ENCODE measurements around the gene CUL1. TPM values are rescaled to one million over a fixed set of nuclear protein-coding genes. Genes with fewer than 3 reads are reported as not detected.
A peak's percentile ranks its signal among the peaks of the same experiment; 100 is the strongest.

CUL1 gene
- polyA plus RNA-seq, 1 donor = 62.9 TPM

DNA sequence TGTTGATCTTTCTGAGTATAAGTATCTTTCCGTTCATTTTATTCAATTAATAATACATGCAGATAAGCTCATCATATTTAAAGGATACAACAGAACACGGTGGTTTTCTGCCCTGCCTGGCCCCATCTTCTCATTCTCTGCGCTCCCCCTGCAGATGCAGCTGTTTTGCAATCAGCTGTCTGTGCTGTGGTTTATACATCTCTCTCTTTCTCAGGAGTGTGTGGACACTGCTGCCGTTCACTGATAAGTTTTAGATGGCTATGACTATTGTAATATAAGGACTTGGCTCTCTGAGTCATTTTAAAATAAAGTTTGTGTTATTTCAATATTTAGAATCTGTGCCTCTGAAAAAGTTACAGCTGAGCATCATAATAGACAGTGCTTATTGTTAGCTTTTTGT, 54.5 kb downstream of the CUL1 start:
- no peak for DNase-seq

DNA sequence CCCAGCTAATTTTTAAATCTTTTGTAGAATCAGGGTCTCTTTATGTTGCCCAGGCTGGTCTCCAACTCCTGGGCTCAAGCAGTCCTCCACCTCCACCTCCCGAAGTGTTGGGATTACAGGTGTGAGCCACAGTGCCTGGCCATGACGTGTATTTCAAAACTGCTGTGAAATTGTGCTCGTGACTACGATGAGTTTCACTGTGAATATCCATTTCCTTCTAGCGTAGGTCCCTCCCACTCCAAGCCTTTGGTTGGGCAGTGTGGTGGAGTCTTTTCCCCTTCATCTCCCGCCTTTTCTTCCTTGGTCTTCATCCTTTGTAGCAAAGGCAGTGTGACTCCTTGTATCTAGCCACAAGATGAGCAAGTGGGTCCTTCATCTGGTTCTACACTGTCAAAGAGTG, 56.2 kb downstream of the CUL1 start:
- no peak for DNase-seq

DNA sequence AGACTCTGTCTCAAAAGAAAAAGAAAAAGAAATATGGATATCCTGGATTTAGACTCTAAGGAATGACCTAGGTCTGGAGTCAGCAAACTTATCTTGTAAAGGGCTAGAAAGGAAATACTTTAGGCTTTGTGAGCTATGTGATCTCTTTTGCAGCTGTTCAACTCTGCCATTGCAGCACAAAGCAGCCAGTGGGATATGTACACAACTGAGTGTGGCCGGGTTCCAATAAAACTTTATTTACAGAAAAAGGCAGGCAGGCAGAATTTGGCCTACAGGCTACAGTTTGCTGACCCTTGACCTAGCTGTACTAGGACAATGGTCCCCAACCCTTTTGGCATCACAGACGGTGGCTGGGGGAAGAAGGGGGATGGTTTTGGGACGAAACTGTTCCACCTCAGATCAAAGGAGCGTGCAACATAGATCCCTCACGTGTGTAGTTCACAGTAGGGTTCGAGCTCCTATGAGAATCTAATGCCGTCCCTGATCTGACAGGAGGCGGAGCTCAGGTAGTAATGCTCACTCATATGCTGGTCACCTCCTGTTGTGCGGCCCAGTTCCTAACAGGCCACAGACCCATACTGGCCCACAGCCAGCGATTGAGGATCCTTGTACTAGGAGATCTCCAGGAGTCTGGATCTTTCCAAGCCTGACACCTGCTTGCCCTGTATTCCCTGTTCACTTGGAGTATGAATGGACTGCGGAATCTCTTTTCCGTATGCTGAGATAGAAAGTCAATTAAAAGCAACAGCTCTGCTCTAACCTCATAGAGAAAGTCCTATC, 63.0 kb downstream of the CUL1 start:
- DNase-seq = no peak

DNA sequence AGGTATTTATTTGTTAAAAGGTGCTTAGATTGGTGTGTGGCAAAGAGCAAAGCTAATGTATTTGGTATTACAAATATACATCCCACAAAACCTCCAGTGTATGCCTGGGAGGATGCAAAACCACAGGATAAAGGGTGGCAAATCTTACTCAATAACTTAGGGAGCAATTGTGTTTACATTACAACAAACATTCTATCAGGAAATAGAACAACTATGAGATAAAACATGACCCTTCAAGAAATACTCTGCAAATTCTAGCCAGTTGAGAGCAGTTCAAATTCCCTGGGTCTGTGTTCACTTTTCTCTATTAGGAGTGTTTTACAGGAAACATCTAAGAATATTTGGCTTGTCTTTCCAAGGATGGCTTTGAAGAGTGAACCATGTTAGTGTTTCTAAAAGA, 64.9 kb downstream of the CUL1 start:
- DNase-seq = no peak

DNA sequence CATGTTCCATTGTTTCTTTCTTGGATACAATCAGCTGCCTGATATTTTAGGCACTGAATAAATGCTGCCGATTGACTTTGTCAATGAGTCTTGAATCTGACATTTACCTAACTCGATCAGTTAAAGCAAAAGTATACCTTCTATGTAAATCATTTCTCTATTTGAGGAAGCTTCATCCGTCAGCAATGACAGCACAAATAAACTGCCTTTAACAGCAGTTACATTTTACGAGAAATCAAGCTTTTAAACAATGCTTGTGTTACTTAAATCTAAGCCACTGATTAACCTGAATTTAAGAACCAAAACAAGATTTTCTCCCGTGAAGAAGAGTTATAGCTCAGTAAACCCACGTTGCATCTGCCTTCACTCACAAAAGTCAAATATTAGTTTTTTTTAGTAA, 71.3 kb downstream of the CUL1 start:
- DNase-seq = no peak

DNA sequence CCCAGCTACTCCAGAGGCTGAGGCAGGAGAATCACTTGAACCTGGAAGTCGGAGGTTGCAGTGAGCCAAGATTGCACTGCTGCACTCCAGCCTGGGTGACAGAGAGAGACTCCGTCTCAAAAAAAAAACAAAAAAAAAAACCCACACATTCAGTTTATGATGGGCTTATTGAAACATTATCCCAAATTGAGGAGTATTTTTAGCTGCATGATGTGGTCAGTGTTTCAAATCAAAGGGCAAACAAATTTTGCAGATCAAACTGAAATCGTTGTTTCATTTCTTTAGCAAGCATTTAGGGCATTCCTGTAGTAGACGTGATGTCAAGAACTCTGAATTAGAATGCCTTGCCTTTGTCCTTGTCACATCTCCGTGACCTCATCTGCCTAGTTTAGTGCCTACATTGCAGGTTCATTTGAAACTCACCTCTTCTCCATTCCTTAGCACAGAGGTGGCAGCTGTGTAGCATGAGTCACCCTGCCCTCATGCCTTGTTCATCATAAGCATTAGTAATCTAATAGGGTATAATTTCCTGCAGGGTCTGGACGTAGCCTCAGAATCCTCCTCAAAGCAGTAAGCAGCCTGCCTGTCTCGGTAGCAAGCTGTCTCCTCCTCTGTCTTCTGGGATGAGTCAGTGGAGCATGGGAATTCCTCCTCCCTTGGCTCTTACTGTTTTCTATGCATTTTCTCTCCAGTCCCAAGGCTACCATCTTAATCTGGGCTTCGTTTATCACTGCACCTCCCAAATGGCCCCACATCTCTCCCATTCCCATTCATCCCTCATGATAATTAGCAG, 73.8 kb downstream of the CUL1 start:
- no peak for DNase-seq

DNA sequence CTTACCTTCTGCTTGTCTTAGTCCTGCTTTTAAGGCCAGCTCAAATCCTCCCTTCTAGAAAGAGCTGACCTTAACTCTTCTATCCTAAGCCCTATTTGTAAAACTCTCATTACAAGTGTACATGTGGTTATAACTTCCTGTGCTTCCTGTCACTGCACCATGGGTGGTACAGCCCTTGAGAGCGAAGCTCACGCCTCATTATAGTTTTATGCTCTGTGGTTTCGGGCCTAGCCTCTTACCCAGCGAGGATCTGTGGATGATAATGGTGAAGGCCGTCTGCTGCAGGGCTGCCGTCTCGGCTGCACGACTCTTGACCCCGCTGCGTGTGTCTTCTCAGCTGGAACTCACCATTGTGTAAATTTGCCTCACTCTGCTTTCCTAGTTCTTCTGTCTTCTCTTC, 74.6 kb downstream of the CUL1 start:
- DNase-seq = no peak

DNA sequence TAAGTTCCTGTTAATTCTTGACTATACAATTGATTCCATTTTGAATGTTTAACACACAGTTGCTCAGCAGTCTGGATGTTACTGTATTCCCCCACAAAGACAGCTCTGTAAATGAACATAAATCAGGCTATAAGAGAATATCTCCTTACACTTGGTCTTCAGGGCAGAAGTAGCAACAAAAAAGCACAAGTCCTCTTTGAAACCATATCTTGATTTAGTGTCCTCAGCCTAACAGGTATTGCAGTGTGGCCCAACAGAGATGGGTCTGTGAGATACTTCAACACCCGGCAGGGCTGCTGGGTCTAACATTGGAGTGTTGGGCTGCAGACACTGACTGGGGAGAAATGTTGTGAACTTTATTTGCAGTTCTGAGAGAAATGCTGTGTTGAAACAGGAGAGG, 75.8 kb downstream of the CUL1 start:
- DNase-seq = peak; percentile 35

DNA sequence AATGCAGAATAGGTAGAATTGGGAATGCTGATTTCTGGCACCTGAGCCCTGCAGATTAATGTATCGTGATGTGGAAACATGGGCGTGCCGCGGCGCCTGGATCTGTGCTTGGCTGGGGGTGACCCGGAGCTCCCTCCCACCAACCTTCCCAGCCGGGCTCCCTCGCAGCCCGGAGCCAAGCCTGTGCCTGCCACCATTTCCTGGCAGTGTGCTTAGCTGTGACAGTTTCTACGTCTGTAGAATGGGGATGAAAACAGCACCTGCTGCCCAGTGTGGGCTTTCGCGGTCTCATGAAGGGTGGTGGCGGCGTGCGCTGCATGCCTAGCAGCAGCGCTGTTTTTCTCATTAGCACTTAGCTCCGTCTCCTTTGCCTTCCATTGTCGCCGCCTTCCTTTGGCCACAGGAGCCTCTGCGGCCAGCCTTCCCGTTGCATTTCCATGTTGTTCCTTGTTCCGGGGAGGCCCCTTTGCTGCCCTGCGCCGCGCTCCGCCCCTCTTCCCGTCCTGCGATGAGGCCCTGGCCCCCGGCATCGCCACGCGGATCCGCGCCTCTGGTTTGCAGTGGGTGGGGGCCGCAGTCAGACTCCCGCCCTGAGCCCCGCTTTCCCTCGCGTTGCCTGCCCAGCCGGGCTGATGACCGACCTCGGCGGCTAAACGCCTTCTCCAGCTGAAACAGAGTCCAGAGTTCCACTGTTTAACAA, 84.2 kb downstream of the CUL1 start:
- no peak for DNase-seq

DNA sequence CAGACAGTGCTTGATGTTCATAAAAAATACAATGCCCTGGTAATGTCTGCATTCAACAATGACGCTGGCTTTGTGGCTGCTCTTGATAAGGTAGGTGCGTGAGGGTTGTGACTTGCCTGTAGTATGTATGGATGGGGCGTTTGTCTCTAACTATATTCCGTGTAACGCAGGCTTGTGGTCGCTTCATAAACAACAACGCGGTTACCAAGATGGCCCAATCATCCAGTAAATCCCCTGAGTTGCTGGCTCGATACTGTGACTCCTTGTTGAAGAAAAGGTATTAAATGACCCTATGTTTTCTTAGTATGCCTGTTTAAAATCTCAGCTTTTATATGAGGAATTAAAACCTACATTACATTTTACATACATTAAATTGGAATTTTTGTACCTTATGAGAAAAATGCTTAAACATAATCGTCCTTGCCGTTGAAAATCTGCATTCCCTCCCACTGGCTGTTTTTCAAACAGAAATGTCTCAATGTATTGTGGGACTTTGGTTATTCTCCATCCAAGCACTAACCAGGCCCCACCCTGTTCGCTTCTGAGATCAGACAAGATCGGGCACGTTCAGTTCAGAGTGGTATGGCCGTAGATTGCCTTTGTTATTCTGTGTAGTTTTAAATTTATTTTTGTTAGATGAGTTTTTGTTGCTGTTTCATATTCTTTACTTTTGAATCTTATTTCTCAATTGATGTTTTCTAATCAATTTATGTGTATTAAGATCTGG, 85.3 kb downstream of the CUL1 start:
- no peak for DNase-seq

DNA sequence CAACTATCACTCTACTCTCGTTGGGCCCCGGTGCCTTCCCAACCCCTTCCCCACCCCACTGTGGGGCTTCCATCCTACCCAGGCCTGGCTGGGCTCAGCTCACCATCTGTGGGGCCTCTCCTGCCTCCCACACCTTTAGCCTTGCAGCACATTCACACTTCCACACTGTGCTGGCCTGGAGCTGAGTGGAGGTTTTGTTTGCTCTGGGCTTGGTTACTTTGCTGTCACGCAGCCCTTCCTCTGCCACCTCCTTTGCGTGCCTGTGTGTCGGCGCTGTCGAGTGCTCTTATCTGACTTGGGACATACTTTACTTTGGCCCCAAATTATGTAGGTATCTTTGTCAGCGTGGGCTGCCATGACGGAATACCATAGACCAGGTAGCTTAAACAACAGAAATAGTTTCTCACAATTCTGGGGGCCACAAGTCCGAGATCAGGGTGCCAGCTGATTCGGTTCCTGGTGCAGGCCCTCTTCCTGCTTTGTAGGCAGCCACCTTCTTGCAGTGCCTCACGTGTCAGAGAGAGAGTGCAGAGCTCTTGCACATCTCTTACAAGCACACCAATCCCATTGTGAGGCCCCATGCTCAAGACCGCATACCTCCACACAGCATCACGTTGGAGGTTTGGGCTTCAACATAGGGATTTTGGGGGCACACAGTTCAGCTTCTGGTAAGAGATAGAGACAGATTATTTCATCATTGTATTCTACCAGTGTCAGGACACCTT, 89.0 kb downstream of the CUL1 start:
- DNase-seq = no peak

DNA sequence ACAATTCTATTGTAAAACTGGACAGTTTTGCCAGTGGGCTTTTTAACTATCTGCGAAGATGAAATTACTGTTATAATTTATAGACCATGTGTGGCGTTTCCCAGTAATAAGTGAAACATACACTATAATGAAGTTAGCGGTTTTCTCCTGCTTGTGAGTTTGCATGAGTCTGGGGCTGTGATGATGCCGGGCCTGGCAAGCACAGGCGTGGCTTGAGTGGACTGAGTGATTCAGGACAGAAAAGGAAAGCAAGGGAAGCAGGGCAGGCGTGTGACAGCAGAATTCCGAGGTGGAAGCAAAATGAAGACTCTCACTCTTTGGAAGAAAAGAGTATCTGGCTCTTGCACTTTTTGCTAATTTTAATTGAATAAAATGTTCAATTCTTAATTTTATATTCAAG, 90.5 kb downstream of the CUL1 start:
- no peak for DNase-seq

DNA sequence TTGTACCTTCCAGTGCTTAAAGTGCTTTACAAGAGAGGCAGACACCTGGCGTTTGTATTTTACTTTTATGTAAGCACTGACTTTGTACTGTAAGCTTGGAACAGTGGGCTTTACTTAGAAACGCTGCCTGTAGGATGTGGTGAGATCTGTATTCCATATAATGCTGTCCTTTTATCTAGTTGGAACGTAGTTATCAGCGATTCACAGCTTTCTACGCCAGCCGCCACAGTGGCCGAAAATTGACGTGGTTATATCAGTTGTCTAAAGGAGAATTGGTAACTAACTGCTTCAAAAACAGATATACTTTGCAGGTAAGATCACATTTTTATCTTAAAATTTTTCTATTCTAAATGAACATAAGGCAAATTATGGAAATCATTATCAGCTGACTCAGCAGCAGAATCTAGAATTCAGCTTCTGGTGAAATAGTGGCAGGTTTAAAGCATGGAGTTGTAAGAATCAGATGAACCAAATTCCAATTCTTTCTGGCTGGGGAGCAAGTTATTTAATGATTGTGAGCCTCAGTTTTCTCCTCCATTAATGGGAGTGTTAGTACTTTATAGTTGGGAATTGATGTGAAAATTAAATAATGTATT, 91.5 kb downstream of the CUL1 start:
- no peak for DNase-seq

DNA sequence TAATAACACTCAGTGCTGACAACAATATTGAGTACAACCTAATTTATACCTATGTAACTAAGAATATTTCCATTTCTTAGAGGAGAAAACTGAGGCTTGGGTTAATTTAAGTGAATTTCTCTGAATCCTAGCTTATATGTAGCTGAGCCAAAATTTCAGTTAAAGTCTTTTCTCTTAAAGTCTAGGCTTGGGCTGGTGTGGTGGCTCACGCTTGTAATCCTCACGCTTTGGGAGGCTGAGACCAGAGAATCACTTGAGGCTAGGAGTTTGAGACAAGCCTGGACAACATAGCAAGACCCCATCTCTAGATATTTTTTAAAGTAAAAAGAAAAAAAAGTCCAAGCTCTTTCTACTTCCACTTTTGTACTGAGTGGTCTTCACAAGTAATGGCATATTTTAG, 92.1 kb downstream of the CUL1 start:
- no peak for DNase-seq

DNA sequence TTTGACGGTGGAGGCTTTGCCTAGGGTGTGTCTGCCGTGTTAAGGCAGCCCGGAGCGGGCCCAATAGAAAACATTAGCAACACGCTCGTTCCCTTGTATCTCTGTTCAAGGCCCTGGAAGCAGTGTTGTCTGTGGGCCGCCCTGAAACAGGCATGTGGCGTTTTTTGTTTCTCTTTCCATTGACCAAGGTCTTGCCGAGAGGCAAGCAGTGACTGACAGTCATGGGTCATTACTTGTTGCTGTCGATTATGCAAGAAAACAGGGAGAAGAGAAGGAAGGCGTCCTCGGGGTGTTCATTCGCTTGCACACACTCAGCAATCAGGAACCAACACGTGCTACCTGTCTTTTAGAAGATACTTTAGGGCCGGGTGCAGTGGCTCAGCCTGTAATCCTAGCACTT, 92.8 kb downstream of the CUL1 start:
- no peak for DNase-seq

DNA sequence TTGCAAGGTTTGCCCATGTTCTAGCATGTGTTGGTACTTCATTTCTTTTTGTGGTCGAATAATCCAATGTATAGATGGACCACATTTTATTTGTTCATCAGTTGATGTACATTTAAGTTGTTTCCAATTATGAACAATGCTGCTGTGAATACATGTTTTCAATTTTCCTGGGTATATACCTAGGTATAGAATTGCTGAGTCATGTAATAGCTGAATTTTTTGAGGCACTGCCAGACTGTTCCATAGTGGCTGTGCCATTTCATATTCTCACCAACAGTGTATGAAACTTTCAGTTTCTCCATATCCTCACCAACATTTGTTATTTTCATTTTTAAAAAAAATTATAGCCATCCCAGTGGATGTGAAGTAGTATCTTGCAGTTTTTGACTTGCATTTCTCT, 94.9 kb downstream of the CUL1 start:
- DNase-seq = no peak

DNA sequence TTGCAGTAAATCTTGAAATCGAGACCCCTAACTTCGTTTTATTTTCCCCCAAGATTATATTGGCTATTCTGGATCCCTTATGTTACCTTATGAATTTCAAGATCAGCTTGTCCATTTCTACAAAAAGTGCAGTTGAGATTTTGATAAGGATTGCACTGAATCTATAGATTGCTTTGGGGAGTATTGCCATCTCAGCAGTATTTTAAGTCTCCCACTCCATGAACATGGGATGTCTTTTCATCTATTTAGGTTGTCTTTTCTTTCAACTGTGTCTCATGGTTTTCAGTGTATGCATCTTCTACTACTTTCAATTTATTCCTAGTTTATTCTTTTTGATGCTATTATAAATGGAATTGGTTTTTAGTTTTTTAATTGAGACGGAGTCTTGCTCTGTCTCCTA, 95.8 kb downstream of the CUL1 start:
- no peak for DNase-seq

DNA sequence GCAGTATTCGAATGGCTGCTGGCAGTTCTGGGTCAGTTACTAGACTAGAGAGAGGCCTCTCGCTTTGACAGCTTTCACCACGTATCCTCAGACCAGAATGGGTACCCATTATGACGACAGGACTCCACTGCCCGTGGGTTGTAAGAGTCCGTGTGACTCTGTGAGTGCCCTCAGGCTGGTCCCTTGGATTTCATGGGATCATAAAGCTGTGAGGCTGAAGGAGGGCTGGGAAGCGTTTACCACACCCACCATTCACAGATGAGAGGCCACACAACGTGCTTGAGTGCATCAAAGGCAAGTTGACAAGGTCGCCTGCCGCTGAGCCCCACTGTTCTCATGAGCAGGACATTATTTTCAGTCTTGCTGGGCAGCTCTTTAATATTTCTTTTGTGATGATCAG, 98.1 kb downstream of the CUL1 start:
- DNase-seq = no peak

DNA sequence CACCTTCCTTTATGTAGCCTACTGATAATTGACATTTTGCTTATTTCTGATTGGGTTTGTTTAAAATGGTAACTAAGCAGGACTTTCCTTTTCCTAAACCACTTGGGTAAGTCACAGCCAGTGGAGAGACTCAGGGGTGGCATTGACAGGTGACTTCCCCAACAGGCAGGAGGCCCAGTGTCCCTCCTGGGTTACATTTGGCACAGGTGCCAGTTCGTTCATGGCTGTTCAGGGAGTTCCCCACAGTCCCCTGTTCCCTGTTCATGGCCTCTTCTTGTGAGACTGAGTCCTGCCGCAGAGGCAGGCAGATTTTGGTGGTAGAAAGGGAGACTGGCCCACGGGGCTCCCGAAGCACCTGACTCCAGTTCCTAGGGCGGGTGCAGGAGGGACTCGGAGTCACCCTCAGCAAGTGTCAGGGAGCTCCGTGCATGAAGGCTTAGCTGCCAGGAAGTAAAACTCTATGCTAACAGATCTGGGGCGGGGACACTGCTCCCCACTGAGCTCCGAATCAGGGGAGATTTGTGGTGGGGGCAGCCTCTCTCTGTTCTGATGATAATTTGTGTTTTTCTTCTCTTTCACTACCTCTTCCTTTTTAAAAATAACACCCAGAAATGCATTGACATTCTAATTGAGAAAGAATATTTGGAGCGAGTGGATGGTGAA, 101.3 kb downstream of the CUL1 start:
- DNase-seq = no peak

DNA sequence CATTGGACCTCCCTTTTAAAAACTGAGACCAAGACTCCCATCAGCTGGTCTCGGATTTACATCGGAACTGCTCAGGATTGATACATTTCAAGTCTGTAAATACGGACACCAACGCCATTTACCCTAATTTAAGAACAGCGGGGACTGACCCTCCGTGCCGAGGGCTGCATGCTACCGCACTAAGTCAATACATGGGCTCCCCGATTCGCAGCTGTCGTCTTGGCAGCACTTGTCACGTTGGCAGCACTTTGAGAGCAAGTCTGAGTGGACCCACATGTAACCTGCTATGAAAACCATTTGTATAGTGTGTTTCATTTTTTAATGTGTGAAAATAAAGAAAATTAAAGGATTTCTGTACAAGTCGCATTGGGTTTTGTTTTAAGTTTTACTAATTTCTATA, 102.0 kb downstream of the CUL1 start:
- no peak for DNase-seq

DNA sequence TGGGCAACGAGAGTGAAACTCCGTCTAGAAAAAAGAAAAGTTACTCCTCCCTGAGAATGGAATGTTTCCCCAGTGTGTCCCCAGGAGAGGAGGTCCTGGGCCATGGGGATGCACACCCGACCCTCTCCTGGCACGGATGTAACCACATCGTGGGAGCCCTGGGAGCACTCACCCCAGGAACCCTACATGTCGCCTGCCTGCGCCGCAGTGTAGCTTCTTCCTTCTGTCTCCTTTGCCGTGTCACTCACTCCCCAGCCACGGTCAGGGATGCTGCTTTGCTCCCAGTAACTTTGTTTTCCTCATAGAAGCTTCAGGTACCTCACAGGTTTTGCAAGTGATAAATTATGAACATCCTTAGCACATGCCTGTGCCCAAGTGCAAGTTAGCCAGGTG, 103.4 kb downstream of the CUL1 start:
- no peak for DNase-seq

All from left kidney (tissue), 2 donors.